ENCODE results near the gene TAS2R42. TPM values are rescaled to one million over a fixed set of nuclear protein-coding genes. Genes with fewer than 3 reads are reported as not detected.

Gene TAS2R42
- total RNA-seq, 1 experiment from 2014 or later: not detected

DNA sequence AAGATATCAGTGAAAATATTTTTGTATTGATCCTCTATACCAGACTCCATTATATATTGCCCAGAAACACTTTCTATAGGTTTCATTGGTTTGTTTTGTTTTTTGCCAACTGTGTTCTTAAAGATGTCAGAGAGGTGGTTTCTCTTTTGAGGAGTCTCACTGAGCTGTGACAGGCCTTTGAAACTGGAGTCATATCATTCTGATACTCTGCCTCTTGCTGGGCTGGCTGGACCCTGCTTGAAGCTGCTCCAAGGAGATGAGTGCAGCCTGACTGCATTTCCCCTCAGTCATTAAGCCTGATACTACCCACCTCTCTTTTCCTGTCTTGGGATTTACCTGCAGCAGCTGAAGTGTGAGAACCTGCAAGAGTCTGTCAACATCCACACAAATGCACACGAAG, 35.9 kb downstream of the TAS2R42 start (continued):
- TF ChIP-seq TCF7L2 (IDR thresholded peaks at IDR 0.05; ENCODE audit: borderline replicate concordance, extremely low read depth, insufficient read depth, insufficient read length) (no peak), CEBPB (IDR thresholded peaks at IDR 0.05; ENCODE audit: low read depth) (no peak)

DNA sequence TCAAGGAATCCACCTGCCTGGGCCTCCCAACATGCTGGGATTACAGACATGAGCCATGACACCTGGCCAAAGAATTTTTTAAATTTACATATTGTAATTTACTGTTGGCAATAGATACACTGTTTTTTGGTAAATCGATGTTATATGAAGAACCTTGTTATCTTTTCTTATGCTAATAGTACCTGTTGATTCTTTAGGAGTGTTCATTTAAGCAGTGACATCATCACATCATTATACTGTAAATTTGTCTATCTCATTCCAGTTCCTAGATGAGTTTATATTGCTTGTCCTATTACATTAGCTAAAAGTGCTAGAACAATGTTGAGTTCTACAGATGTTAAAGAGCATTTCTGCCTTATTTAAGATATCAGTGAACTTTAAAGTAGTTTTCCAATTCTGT, 39.3 kb downstream of the TAS2R42 start:
- Histone ChIP-seq H3K4me3 (replicated peaks in 1 of 2; ENCODE audit: low read depth in 1 of 2, low read length in 2 of 2) (no peak overlapping the region), H4K20me1 (ENCODE audit: insufficient read depth) (peaks cover 13% of the 10 kb centered on the region; the same call in 1 of the 2 replicates), H3K9me2 (ENCODE audit: insufficient read depth) (no peaks in the 10 kb centered on the region), H3K36me3 (ENCODE audit: control insufficient read depth in 1 of 2, insufficient read depth in 2 of 2, low read length in 2 of 2) (no peaks in the 10 kb centered on the region; a peak in 2 of 4 replicates), H3K27ac (ENCODE audit: low read depth, low read length) (no peak overlapping the region), H2AFZ (ENCODE audit: low read depth, low read length, poor library complexity, severe bottlenecking) (no peak overlapping the region), H3K79me2 (ENCODE audit: insufficient read depth, low read length) (peaks cover 57% of the 10 kb centered on the region), H3K4me1 (ENCODE audit: control insufficient read depth in 1 of 2, insufficient read depth in 2 of 2, low read length in 2 of 2) (no peaks in the 10 kb centered on the region), H3K9me3 (ENCODE audit: control insufficient read depth in 1 of 2, insufficient read depth in 1 of 2, low read depth in 1 of 2, low read length in 2 of 2) (no peaks in the 10 kb centered on the region), H3K9ac (ENCODE audit: low read length) (no peak overlapping the region), H3K4me2 (ENCODE audit: low read length) (no peak overlapping the region), H3K27me3 (ENCODE audit: insufficient read depth, low read length) (no peaks in the 10 kb centered on the region)
- TF ChIP-seq EZH2phosphoT487 (IDR thresholded peaks at IDR 0.05; ENCODE audit: borderline replicate concordance) (no peak), SP1 (IDR thresholded peaks at IDR 0.05; ENCODE audit: low read depth) (no peak), POLR2A (IDR thresholded peaks at IDR 0.05; ENCODE audit: borderline replicate concordance, extremely low read depth, insufficient read depth, insufficient read length) (no peak), SIN3A (IDR thresholded peaks at IDR 0.05; ENCODE audit: low read depth) (no peak), YY1 (IDR thresholded peaks at IDR 0.05; ENCODE audit: extremely low read depth, insufficient replicate concordance, low read depth, low read length) (no peak), FOSL1 (IDR thresholded peaks at IDR 0.05; ENCODE audit: low read depth) (no peak), EZH2 (IDR thresholded peaks at IDR 0.05) (no peak), ZNF274 (IDR thresholded peaks at IDR 0.05; ENCODE audit: low read depth, low read length) (no peak), ELF1 (IDR thresholded peaks at IDR 0.05; ENCODE audit: borderline replicate concordance, low read depth) (no peak), EGR1 (IDR thresholded peaks at IDR 0.05; ENCODE audit: low read depth) (no peak), CEBPB (IDR thresholded peaks at IDR 0.05; ENCODE audit: low read depth) (no peak), SRF (IDR thresholded peaks at IDR 0.05; ENCODE audit: low read depth) (no peak), RAD21 (IDR thresholded peaks at IDR 0.05; ENCODE audit: low read depth) (no peak), POLR2AphosphoS5 (IDR thresholded peaks at IDR 0.05; ENCODE audit: low read depth, low read length) (no peak), ZFX (IDR thresholded peaks at IDR 0.05) (no peak)
- TF ChIP-seq, protein P1, sequence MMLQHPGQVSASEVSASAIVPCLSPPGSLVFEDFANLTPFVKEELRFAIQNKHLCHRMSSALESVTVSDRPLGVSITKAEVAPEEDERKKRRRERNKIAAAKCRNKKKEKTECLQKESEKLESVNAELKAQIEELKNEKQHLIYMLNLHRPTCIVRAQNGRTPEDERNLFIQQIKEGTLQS (IDR thresholded peaks at IDR 0.05): no peak
- TF ChIP-seq, protein P2, sequence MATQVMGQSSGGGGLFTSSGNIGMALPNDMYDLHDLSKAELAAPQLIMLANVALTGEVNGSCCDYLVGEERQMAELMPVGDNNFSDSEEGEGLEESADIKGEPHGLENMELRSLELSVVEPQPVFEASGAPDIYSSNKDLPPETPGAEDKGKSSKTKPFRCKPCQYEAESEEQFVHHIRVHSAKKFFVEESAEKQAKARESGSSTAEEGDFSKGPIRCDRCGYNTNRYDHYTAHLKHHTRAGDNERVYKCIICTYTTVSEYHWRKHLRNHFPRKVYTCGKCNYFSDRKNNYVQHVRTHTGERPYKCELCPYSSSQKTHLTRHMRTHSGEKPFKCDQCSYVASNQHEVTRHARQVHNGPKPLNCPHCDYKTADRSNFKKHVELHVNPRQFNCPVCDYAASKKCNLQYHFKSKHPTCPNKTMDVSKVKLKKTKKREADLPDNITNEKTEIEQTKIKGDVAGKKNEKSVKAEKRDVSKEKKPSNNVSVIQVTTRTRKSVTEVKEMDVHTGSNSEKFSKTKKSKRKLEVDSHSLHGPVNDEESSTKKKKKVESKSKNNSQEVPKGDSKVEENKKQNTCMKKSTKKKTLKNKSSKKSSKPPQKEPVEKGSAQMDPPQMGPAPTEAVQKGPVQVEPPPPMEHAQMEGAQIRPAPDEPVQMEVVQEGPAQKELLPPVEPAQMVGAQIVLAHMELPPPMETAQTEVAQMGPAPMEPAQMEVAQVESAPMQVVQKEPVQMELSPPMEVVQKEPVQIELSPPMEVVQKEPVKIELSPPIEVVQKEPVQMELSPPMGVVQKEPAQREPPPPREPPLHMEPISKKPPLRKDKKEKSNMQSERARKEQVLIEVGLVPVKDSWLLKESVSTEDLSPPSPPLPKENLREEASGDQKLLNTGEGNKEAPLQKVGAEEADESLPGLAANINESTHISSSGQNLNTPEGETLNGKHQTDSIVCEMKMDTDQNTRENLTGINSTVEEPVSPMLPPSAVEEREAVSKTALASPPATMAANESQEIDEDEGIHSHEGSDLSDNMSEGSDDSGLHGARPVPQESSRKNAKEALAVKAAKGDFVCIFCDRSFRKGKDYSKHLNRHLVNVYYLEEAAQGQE (IDR thresholded peaks at IDR 0.05; ENCODE audit: low read depth): no peak
- TF ChIP-seq, protein P3, sequence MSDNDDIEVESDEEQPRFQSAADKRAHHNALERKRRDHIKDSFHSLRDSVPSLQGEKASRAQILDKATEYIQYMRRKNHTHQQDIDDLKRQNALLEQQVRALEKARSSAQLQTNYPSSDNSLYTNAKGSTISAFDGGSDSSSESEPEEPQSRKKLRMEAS (IDR thresholded peaks at IDR 0.05): no peak
- CTCF ChIA-PET: no interaction called here
- DNase-seq (ENCODE audit: low read depth, low spot score): no peak
- no peak for ATAC-seq
- intact Hi-C loops (cut with micrococcal nuclease): no loop called here
- BruUV-seq (replicated peaks): no TSS peak
- POLR2A ChIA-PET: no interaction called here
- RAD21 ChIA-PET (ENCODE audit: low non-redundant PET in 1 of 2, low total read pairs in 2 of 2, uncharacterized antibody in 2 of 2, unreplicated experiment in 2 of 2): no interaction called here
